AG04450 (cell line): ENCODE measurements around the gene TSC1. TPM values are rescaled to one million over a fixed set of nuclear protein-coding genes. Genes with fewer than 3 reads are reported as not detected.

Experiments used
- CTCF ChIA-PET: fragments of 300-600, 350-600 bp; formaldehyde crosslinking; extraction: SDS; loops from one replicate; lab custom pipeline; 2022; ENCODE audit warnings: antibody characterized with exemption, inconsistent platforms; lab: Charles Lee
- POLR2A ChIA-PET: fragments of 350-600 bp; formaldehyde crosslinking; extraction: SDS; loops from one replicate; lab custom pipeline; 2021; ENCODE audit warnings: antibody characterized with exemption, inconsistent platforms; lab: Yijun Ruan, JAX
- DNase-seq: peaks from one replicate; pipeline ENCODE4 v3.0.0-alpha.2; 2011; ENCODE audit warnings: low read depth, low spot score
- H3K27ac ChIP-seq: one replicate; pipeline ENCODE4 v1.5.1; 2012; ENCODE audit warnings: low read depth, low read length, control low read depth
- H3K27me3 ChIP-seq: one replicate; pipeline ENCODE4 v1.6.0; 2012; ENCODE audit warnings: low read length; ENCODE audit not compliant: control insufficient read depth, insufficient read depth
- H3K4me3 ChIP-seq: 2 replicates; pipeline ENCODE4 v1.5.1; 2011; ENCODE audit warnings: mild to moderate bottlenecking, low read depth, low read length, control low read depth
- H3K9me3 ChIP-seq: 2 replicates; pipeline ENCODE4 v1.5.1; 2012; ENCODE audit warnings: low read length; ENCODE audit not compliant: control insufficient read depth, insufficient read depth
- polyA plus RNA-seq: library from polyadenylated mRNA; depleted of rRNA; stranded (reverse); fragments of >200 nt; gene quantifications from 2 replicates; pipeline ENCODE4 v1.2.3, GENCODE V29; 2011
- TF ChIP-seq, protein P1 (sequence below): IDR thresholded peaks from 2 replicates; pipeline ENCODE4 v1.5.1; 2011; ENCODE audit warnings: low read depth, low read length, control low read depth, inconsistent platforms

TSC1 gene
- polyA plus RNA-seq, 1 experiment: 87.1 TPM

- Histone ChIP-seq H3K4me3 (no peak overlapping the region), H3K27ac (no peak overlapping the region), H3K27me3 (peaks cover 30% of the 10 kb centered on the region), H3K9me3 (no peaks in the 10 kb centered on the region; the same call in 1 of the 2 replicates)
- no peak for DNase-seq
- TF ChIP-seq, protein P1, sequence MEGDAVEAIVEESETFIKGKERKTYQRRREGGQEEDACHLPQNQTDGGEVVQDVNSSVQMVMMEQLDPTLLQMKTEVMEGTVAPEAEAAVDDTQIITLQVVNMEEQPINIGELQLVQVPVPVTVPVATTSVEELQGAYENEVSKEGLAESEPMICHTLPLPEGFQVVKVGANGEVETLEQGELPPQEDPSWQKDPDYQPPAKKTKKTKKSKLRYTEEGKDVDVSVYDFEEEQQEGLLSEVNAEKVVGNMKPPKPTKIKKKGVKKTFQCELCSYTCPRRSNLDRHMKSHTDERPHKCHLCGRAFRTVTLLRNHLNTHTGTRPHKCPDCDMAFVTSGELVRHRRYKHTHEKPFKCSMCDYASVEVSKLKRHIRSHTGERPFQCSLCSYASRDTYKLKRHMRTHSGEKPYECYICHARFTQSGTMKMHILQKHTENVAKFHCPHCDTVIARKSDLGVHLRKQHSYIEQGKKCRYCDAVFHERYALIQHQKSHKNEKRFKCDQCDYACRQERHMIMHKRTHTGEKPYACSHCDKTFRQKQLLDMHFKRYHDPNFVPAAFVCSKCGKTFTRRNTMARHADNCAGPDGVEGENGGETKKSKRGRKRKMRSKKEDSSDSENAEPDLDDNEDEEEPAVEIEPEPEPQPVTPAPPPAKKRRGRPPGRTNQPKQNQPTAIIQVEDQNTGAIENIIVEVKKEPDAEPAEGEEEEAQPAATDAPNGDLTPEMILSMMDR: no peak
- CTCF ChIA-PET: no interaction called here
- POLR2A ChIA-PET: no interaction called here
These were observed 41.7 kb upstream of the TSC1 start for GRCh38 chr9:132986114-132986513.

DNA sequence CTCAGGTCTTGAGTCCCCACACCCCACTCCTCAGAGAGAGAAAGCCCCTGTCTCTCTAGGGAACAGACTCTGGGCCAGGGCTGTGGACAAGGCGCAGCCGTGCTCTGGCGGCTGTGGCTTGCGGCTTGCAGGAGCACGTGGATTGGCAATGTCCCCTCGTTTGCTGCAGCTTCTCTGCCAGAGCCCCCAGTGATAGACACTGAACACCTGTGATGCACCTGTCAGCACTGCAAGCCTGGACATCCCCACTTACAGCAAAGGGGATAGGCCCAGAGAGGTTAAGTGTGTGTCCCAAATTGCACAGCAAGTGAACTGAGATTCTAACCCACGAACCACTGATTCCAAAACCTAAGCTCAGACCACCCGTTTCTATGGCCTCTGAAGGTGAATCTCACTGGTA is 41.1 kb upstream of the TSC1 start:
- TF ChIP-seq, protein P1: no peak
- ChIA-PET CTCF (interaction anchor here (0.6 kb wide), 1 partner anchor 25 kb away, joined by 5 read pairs; no protein-coding TSS in a partner anchor), POLR2A (no interaction called here)
- Histone ChIP-seq H3K4me3 (no peak overlapping the region), H3K27me3 (peaks cover 28% of the 10 kb centered on the region), H3K9me3 (no peaks in the 10 kb centered on the region; the same call in 1 of the 2 replicates), H3K27ac (no peak overlapping the region)
- DNase-seq: no peak

GRCh38 chr9:132985071-132985350 is 40.6 kb upstream of the TSC1 start:
- DNase-seq: no peak
- CTCF ChIA-PET: interaction anchor here (0.6 kb wide), 1 partner anchor 26 kb away, joined by 5 read pairs; no protein-coding TSS in a partner anchor
- no peak overlapping the region for H3K4me3 ChIP-seq
- no peak overlapping the region for H3K27ac ChIP-seq
- H3K9me3 ChIP-seq: no peaks in the 10 kb centered on the region; the same call in 1 of the 2 replicates
- TF ChIP-seq, protein P1: no peak
- H3K27me3 ChIP-seq: peaks cover 33% of the 10 kb centered on the region
- POLR2A ChIA-PET: no interaction called here

GRCh38 chr9:132984202-132985070 is 40.0 kb upstream of the TSC1 start:
- TF ChIP-seq, protein P1: no peak
- Histone ChIP-seq H3K27ac (no peak overlapping the region), H3K9me3 (no peaks in the 10 kb centered on the region; the same call in 1 of the 2 replicates), H3K27me3 (peaks cover 38% of the 10 kb centered on the region), H3K4me3 (no peak overlapping the region)
- POLR2A ChIA-PET: no interaction called here
- CTCF ChIA-PET: no interaction called here
- DNase-seq: no peak

- no peak overlapping the region for H3K4me3 ChIP-seq
- H3K27me3 ChIP-seq: peaks cover 46% of the 10 kb centered on the region
- POLR2A ChIA-PET: no interaction called here
- no peak for DNase-seq
- TF ChIP-seq, protein P1: no peak
- no peak overlapping the region for H3K27ac ChIP-seq
- CTCF ChIA-PET: no interaction called here
- H3K9me3 ChIP-seq: no peaks in the 10 kb centered on the region; the same call in 1 of the 2 replicates
These were observed 39.2 kb upstream of the TSC1 start for GRCh38 chr9:132983491-132984201.
